Stimulated activated CD8-positive, alpha-beta memory T cell treated with anti-CD3 and anti-CD28 coated beads, Interleukin-4, amount 100 ng/mL, for 24 hours (primary cell): ENCODE data around the gene CYB5B.

Experiments used
- DNase-seq: peaks from one replicate; pipeline ENCODE4 v3.0.0-alpha.2; 2020; ENCODE audit warnings: low read depth

CYB5B gene

DNA sequence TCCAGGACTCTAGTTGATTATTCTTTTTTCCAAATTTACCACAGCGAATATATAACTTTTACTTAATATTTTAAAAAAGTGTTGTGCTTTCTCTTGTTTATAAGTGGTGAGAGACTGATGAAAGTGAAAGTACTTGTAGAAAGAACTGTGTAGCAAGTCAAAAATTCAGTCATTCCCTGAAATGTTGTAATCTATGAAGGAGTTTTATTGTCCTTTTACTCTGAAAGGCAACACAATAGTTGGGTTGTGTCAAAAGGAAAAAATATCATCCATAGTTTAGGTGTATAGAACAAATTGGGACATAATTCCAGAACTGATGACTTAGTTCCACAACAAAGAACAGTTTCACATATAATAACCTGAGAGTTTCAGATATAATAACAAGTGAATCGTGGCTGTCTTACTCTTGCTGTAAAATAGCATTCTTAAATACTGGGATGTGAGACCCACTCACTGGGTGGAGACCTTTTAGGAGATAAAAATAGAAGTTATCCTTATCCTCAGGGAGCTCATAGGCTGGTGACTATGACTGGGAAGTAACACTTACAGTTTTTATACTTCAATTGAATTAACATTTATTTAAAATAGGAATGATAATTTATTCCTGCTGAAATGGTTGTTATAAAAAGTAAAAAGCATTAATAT, 20.6 kb downstream of the CYB5B start:
- DNase-seq: no peak

- no peak for DNase-seq
These were observed 24.2 kb downstream of the CYB5B start for GRCh38 chr16:69448470-69449193.

DNA sequence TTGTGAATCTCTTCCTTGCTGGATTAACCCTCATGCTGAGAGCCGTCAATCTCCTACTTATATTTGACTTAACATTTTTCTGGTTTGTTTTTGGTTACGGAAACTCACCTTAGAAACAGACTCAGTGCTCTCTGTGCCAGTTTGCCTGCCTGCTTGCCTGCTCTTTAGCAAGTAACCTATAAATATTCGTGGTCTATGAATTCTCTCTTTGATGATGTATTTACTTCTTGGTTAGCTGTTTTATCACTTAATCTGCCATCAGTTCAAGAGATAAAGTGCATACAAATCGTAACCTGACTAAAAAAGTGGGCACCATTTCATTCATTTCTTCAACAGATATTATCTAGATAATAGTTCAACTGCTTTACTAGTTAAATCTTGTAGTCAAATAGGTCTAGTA, 26.7 kb downstream of the CYB5B start:
- no peak for DNase-seq

DNA sequence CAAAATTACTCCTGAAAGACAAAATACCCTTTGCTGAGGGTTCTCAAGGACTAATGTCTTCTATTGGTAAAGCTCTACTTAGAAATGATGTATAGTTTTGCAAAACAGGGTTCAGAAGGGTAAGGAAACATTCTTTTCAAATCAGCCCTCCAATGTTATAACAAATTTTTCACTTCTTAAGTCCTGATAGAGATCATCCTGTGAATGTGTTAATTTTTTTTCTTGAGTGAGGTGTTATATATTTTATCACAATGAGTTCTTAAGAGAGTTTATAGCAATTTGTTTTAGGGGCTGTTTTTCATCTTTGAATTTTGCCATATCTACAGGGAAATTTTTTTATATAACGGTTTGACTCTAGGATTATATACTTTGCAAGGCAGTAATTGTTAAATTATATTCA, 29.5 kb downstream of the CYB5B start:
- DNase-seq: no peak

DNA sequence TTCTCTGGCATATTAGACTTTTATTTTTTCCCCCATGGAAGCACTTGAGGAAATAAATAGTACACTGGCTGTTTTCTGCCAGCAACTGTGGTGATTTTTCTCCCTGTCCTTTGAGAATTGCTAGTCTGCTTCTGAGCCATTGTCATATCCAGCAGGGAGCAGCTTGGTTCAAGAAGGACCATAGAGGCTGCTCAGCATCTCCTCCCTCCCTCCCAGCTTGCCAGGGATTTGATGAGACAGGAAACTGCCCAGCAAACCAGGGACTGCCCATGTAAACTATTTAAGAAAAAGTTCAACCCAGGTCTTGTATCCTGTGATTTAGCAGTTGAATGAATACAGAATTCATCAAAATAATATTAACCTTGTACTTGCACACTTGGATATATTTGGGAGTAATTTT, 39.5 kb downstream of the CYB5B start:
- DNase-seq: no peak

GRCh38 chr16:69465083-69465721, 40.8 kb downstream of the CYB5B start:
- DNase-seq: no peak

GRCh38 chr16:69465881-69466280, 41.5 kb downstream of the CYB5B start:
- DNase-seq: no peak

- DNase-seq: no peak
These were observed 42.1 kb downstream of the CYB5B start for GRCh38 chr16:69466547-69466946.

DNA sequence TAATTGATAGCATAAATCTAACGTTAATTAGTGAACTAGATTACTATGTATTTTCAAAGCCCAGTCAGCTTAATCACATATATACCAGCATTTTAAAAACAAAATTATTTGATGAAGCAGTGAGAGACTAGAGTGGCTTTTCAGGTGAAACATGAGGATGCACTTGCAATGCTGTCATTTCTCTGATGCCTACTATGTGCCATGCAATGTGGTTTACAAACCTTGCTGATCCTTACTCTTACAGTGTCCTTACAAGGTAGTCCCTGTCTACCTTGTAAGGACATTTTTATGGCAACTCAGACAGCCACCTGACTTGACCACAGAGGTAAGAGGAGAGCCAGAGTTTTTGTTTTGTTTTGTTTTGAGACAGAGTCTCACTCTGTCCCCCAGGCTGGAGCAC, 42.7 kb downstream of the CYB5B start:
- DNase-seq: no peak

GRCh38 chr16:69467531-69468204, 43.2 kb downstream of the CYB5B start:
- no peak for DNase-seq

GRCh38 chr16:69469807-69470561, 45.6 kb downstream of the CYB5B start:
- DNase-seq: no peak

DNA sequence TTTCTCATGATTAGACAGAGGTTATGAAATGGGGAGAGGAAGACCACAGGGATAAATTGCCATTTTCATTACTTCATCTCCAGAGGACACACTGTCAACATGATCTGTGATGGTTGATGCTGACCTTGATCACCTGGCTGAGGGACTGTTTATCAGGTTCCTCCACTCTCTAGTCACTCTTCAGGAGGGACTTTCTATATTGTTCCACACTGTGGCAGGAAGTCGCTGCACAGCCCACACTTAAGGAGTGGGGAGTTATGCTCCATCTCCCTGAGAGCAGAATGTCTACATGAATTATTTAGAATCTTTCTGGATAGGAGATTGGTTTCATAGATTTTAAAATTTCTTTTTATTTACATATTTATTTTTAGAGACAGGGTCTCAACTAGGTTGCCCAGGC, 46.7 kb downstream of the CYB5B start:
- DNase-seq: no peak

GRCh38 chr16:69474408-69474807, 50.0 kb downstream of the CYB5B start:
- no peak for DNase-seq

DNA sequence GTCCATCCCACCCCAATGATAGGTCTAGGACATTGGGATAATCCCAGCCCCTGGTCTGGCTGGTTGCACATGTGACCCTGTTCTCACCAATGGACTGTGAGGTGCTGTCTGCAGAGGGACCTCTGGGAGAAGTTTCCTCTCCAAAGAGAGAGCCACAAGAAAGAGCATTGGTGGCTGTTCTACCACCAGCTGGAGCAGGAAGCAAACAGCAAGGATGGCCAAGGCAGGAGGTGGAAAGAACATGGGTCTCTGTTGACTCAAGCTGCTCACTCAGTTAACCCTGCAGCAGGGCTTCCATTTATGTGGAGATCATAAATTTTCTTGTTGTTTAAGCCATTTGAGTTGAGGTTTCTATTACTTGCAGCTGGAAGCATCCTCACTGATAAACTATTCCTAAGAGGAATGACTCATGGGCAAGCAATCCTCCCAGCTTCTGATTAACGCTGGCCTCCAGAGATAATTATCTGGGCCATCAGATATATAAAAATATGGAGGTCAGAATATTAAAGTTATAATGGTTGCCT, 52.6 kb downstream of the CYB5B start:
- DNase-seq: no peak

GRCh38 chr16:69477546-69477945, 53.1 kb downstream of the CYB5B start:
- DNase-seq: no peak

DNA sequence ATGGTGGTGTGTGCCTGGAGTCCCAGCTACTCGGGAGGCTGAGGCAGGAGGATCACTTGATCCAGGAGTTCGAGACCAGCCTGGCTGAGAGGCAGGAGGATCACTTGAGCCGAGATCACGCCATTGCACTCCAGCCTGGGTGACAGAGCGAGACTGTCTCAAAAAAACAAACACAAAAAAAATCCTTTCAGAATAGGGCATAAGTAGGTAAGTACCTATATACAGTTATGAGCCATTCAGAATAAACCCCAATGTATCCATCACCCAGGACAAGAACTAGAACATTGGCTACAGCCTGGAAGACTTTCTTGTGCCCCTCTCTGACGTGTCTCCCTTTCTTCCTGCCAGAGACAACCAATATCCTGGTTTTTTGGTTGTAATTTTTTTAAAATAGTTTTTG, 54.3 kb downstream of the CYB5B start:
- DNase-seq: no peak

GRCh38 chr16:69479775-69480174, 55.4 kb downstream of the CYB5B start:
- no peak for DNase-seq

- DNase-seq: no peak
These were observed 57.5 kb downstream of the CYB5B start for GRCh38 chr16:69481901-69482341.

DNA sequence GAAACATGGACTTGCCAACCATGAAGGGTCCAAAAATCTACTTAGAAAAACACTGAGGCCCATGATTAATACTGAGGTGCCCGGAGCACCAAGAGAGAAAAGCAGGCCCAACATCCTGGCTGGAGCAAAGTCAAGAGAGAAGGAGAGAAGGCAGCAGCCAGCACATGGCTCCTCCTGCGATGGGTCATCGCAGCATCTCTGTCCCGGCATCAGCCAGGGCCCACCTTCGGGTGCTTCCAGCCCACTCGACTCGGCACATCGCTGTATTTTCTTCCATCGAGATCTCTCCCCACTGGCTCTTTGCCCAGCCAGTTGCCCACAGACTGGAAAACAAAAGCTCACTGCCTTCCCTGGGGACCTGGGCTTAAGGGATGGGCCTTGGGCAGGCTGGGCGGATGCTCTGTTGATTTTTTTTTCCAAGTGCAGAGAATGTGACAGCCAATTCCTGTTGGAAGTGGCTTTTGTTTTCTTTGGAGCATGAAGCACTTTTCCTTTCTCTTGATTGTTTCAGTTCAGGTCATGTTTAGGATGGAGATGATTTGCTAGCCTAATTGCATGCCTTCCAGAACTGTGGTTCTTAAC, 58.1 kb downstream of the CYB5B start:
- DNase-seq: no peak

GRCh38 chr16:69483611-69484010, 59.2 kb downstream of the CYB5B start:
- no peak for DNase-seq

- no peak for DNase-seq
These were observed 60.9 kb downstream of the CYB5B start for GRCh38 chr16:69485361-69485760.
